Fibroblast of mammary gland (primary cell): ENCODE measurements around the gene MUC22.
A peak's percentile ranks its signal among the peaks of the same experiment; 100 is the strongest.
"Not testable (repeated sequence)": the region's sequence is repeated elsewhere in the genome, so short reads cannot be mapped to it uniquely, and the experiment has no call there.

ENCODE experiments used
- DNase-seq: peaks from one replicate; pipeline ENCODE4 v3.0.0-alpha.2; 2010; ENCODE audit warnings: low read depth
- H3K4me3 ChIP-seq: 2 replicates; pipeline ENCODE4 v1.5.1; 2011; ENCODE audit warnings: low read depth, mild to moderate bottlenecking, low read length, moderate library complexity; ENCODE audit not compliant: control insufficient read depth
- TF ChIP-seq, protein P1 (sequence below): conservative IDR thresholded peaks from 2 replicates; pipeline ENCODE4 v1.5.1; 2011; ENCODE audit warnings: low read depth, low read length, inconsistent platforms; ENCODE audit not compliant: control insufficient read depth, insufficient read depth

The MUC22 gene

DNA sequence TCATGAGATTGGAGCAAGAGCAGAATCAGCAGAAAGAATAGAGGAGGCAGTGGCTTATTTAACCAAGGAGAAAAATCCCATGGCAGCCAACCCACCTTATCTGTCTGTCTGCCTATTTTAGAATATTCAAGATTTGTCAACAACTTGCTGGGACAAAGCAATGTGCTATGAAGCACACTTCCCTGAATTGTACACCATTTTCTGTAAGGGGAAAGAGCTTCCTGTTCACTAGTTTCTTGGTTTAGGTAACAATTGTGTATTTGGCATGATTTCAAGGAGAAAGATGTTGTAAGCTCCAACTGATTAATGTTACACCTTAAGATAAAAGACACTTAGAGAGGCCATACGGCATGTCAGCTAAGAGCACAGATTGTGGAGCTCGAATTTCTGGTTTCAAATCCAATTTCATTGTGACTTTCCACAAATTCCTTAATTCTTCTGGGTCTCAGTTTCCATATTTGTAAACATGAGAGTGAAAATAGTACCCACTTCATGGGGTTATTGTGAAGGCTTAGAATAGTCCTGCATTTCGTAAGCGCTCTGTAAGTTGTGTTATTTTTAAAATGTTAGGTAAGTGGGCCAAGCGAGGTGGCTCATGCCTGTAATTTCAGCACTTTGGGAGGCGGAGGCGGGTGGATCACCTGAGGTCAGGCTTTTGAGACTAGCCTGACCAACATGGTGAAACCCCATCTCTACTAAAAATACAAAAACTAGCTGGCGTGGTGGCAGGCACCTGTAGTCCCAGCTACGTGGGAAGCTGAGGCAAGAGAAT, 4.8 kb upstream of the MUC22 start:
- DNase-seq = no peak
- H3K4me3 ChIP-seq = no peak overlapping the region
- TF ChIP-seq, protein P1, sequence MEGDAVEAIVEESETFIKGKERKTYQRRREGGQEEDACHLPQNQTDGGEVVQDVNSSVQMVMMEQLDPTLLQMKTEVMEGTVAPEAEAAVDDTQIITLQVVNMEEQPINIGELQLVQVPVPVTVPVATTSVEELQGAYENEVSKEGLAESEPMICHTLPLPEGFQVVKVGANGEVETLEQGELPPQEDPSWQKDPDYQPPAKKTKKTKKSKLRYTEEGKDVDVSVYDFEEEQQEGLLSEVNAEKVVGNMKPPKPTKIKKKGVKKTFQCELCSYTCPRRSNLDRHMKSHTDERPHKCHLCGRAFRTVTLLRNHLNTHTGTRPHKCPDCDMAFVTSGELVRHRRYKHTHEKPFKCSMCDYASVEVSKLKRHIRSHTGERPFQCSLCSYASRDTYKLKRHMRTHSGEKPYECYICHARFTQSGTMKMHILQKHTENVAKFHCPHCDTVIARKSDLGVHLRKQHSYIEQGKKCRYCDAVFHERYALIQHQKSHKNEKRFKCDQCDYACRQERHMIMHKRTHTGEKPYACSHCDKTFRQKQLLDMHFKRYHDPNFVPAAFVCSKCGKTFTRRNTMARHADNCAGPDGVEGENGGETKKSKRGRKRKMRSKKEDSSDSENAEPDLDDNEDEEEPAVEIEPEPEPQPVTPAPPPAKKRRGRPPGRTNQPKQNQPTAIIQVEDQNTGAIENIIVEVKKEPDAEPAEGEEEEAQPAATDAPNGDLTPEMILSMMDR = no peak

DNA sequence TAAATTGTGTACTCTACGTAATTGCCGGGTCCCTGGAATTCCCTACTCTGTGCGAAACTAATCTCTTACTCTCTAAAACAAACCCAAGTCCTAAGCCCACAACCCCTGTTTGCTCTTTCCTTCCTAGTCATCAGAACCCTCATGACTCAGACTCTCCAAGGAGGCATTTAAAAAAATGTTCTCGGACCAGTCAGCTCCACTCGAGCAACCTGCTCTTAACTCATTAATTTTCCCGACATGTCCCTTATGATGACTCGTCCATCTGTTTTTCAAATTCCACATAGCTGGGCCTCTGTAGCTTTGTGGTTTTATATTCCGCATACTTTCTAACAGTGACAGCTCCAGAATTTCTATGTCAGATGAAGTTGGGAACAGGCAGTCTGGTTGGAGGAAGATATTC, 2.6 kb upstream of the MUC22 start:
- peak; percentile 88 for DNase-seq
- no peak overlapping the region for H3K4me3 ChIP-seq
- TF ChIP-seq, protein P1 = no peak

DNA sequence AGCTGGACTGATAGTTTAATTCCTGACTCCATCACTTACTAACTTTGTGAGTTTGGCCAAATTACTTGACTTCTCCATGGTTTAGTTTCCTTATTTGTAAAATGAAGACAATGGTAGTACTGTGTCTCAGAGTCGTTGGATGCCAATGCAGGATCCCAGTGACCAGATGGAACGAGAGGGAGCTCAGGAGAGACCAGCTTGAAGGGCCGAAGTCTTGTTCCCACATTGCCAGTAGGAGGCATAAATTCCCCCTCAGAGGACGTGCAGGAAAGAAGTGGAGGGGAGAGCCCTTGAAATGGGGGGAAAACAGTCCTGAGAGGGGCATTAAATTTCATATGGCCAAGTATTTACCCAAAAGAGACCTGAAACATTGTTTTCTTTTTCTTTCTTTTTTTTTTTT, 2.1 kb upstream of the MUC22 start:
- H3K4me3 ChIP-seq = no peak overlapping the region
- TF ChIP-seq, protein P1 = peak; percentile 0
- DNase-seq = no peak

DNA sequence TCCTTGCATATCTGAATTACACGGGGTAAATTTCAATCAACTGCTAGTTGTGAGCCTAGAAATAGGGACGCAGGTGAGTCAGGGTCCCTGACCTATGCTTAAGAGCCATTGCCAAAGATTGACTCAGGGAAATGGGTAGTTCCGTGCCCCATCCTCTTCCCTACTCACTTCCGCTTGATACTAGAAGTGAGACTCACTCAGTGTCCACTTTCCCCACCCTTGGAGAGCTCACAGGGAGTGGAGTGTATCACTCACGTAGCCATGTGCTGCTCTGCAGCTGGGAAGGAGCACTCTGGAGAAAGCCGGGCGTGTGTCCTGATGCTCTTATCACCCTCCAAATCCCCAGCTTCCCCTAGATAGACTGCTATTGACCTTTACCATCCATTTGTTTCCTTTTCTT, 543 bp upstream of the MUC22 start:
- no peak overlapping the region for H3K4me3 ChIP-seq
- TF ChIP-seq, protein P1 = no peak
- no peak for DNase-seq

DNA sequence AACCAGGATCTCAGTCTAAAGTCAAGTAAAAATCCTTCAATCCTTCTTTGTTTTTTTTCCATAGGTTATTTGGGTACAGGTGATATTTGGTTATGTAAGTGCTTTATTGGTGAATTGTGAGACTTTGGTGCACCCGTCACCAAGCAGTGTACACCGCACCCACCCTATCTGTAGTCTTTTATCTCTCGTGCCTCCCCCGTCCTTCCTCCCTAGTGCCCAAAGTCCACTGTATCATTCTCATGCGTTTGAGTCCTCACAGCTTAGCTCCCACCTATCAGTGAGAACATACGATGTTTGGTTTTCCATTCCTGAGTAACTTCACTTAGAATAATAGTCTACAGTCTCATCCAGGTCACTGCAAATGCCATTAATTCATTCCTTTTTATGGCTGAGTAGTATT, 879 bp downstream of the MUC22 start:
- DNase-seq = no peak
- TF ChIP-seq, protein P1 = no peak
- H3K4me3 ChIP-seq = no peak overlapping the region

DNA sequence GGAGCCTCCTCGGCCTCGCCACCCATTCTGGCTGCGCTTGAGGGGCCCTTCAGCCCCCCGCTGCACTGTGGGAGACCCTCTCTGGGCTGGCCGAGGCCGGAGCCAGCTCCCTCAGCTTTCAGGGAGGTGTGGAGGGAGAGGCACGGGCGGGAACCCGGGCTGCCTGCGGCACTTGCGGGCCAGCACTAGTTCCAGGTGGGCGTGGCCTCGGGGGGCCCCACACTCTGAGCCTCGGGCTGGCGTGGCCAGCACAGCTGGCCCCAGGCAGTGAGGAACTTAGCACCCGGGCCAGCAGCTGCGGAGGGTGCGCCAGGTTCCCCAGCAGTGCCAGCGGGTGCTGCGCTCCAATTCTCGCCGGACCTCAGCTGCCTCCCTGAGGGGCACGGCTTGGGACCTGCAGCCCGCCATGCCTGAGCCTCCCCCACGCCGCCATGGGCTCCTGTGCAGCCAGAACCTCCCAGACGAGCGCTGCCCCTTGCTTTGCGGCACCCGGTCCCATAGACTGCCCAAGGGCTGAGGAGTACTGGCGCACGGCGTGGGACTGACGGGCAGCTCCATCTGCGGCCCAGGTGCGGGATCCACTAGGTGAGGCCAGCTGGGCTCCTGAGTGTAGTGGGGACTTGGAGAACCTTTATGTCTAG, 6.5 kb downstream of the MUC22 start:
- TF ChIP-seq, protein P1 = no peak
- DNase-seq = no peak
- no peak overlapping the region for H3K4me3 ChIP-seq

DNA sequence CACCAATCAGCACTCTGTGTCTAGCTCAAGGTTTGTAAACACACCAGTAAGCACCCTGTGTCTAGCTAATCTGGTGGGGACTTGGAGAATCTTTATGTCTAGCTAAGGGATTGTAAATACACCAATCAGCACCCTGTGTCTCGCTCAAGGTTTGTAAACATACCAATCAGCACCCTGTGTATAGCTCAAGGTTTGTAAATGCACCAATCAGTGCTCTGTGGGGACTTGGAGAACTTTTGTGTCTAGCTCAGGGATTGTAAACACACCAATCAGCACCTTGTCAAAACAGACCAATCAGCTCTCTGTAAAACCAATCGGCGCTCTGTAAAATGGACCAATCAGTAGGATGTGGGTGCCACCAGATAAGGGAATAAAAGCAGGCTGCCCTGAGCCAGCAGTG, 7.2 kb downstream of the MUC22 start:
- not testable (repeated sequence) for H3K4me3 ChIP-seq

More for the DNA sequence above, 7.2 kb downstream of the MUC22 start:
- DNase-seq = not testable (repeated sequence)
